Psoas muscle (tissue), 8 donors: ENCODE results near the gene POLL. TPM values are rescaled to one million over a fixed set of nuclear protein-coding genes. Genes with fewer than 3 reads are reported as not detected.

Source experiments
- ATAC-seq, 4 donors: fragments of 200-7000 bp; cut with Tn5 transposase; one replicate each; pipeline ENCODE4 v1.9.1; 2020; ENCODE audit warnings: moderate library complexity in 3 of 4, mild to moderate bottlenecking in 2 of 4
- DNase-seq, 2 donors: peaks; one replicate each; pipeline ENCODE4 v3.0.0-alpha.2; 2020
- H3K27ac ChIP-seq: fragments of 200-600 bp; one replicate; pipeline ENCODE4 v1.8.0; 2022
- H3K27me3 ChIP-seq, 3 donors: fragments of 200-600 bp in 1 of 3; one replicate each; pipeline versions ENCODE4 v1.6.1 to v1.8.0; 2013 to 2022; ENCODE audit warnings: low read length in 2 of 3, mild to moderate bottlenecking in 2 of 3, moderate library complexity in 1 of 3; ENCODE audit not compliant: insufficient read depth in 3 of 3
- H3K36me3 ChIP-seq, 2 donors: fragments of 200-600 bp in 1 of 2; one replicate each; pipeline versions ENCODE4 v1.6.1 to v1.8.0; 2013 to 2022; ENCODE audit warnings: low read depth in 1 of 2, mild to moderate bottlenecking in 1 of 2, moderate library complexity in 1 of 2; ENCODE audit not compliant: insufficient read depth in 1 of 2
- H3K4me1 ChIP-seq: fragments of 200-600 bp; one replicate; pipeline ENCODE4 v1.8.0; 2022
- H3K4me3 ChIP-seq: fragments of 200-600 bp; one replicate; pipeline ENCODE4 v1.8.0; 2022; ENCODE audit warnings: mild to moderate bottlenecking
- H3K9me3 ChIP-seq: fragments of 200-600 bp; one replicate; pipeline ENCODE4 v1.8.0; 2022
- whole genome bisulfite sequencing, 3 donors: extraction: QIAGEN DNeasy Blood & Tissue Kit; methylation state at CpG; one replicate each; pipeline versions ENCODE4 v1.1.6 to v1.1.7; 2013; 5-methylcytosine and 5-hydroxymethylcytosine counted together
- intact Hi-C, 2 donors: fragments of 100-400 bp; cut with DNase I; formaldehyde crosslinking; loops; one replicate each; pipeline versions ENCODE4 v1.11.0 to v1.14.2; 2022
- polyA plus RNA-seq, 3 donors: library from polyadenylated mRNA; stranded (reverse); fragments of 200-250 nt; gene quantifications; one replicate each; pipeline ENCODE4 v1.2.3, GENCODE V29; 2013
- total RNA-seq, 4 donors: library from RNA; stranded (reverse); fragmentation: NEBNext Ultra II Directional in 2 of 4; extraction: Animal tissue kit (Norgen Biotek cat#: 25700) in 2 of 4; gene quantifications; one replicate each; pipeline versions ENCODE4 v1.2.1 to v1.2.4, GENCODE V29; 2021 to 2023
- TF ChIP-seq, protein P1 (sequence below): fragments of 200-600 bp; IDR thresholded peaks from one replicate; pipeline ENCODE4 v1.8.0; 2022; ENCODE audit warnings: antibody characterized with exemption
- donor health status: healthy with polysubstance abuse.
- donor health status: DM: no; HTN: no; CAD: no; lungs with moderate emphysema.
- donor health status: Bipolar disorder and iron deficiency.
- donor health status: healthy.
- donor health status: DM: yes; HTN: yes; CAD: no.
- donor health status: DM: no; HTN: no; CAD: no.
- donor health status: DM: no; HTN: no; CAD: no.
- donor health status: DM: yes; HTN: yes; CAD: no.

POLL gene
- total and polyA plus RNA-seq, 7 donors, result 19.0 to 29.3 (median 21.6) TPM

DNA sequence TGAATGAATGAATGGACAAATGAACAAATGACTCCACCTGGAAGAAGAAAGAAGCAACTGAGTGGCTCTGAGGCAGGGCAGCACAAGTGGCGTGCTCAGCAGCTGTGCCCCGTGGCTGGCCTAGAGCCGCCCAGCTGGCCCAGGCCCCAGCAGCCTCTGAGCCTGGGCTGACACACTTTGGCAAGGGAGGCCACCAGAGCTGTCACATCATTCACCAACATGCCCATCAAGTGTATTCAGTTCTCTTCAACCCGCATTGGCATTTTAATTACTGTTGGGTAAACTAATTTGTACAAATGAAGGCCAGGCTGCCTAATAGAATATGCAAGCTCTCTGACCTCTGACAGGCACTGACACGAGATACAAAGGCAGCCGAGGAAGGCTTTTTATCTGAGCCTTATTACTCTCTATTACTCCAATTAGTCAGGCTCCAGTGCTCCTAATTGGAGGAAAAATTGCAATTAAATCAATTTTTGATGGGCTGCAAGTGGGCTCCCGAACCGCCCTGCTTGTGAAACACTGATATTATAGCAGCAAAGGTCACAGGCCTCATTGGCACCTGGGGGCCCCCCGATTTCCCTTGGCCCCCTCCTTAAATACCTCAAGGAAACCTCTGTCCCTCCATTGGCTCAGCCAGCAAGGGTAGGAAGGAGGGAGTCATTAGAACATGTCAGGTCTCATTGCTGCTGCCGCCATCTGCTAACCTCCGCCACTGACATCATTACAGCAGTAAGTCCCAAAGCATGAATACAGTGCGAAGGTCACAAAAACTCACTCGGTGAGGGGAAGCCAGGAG lies 42.0 kb upstream of the POLL start:
- DNase-seq (peak; percentile 37 to 79), ATAC-seq (peak; percentile 95 to 97 (median 96))
- H3K4me3 ChIP-seq, result no peak overlapping the region
- H3K27ac ChIP-seq, result no peak overlapping the region
- H3K36me3 ChIP-seq, result peaks cover 0 to 3% of the 10 kb centered on the region in 2 donors
- TF ChIP-seq, protein P1, sequence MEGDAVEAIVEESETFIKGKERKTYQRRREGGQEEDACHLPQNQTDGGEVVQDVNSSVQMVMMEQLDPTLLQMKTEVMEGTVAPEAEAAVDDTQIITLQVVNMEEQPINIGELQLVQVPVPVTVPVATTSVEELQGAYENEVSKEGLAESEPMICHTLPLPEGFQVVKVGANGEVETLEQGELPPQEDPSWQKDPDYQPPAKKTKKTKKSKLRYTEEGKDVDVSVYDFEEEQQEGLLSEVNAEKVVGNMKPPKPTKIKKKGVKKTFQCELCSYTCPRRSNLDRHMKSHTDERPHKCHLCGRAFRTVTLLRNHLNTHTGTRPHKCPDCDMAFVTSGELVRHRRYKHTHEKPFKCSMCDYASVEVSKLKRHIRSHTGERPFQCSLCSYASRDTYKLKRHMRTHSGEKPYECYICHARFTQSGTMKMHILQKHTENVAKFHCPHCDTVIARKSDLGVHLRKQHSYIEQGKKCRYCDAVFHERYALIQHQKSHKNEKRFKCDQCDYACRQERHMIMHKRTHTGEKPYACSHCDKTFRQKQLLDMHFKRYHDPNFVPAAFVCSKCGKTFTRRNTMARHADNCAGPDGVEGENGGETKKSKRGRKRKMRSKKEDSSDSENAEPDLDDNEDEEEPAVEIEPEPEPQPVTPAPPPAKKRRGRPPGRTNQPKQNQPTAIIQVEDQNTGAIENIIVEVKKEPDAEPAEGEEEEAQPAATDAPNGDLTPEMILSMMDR, result no peak
- H3K9me3 ChIP-seq, result no peaks in the 10 kb centered on the region
- peaks cover 17% of the 10 kb centered on the region for H3K4me1 ChIP-seq
- WGBS, 3 donors, result 52 to 62% (median 55%) methylated on average over 13 of the region's 13 CpGs
- intact Hi-C loops, result no loop called here
- H3K27me3 ChIP-seq, result no peaks in the 10 kb centered on the region

DNA sequence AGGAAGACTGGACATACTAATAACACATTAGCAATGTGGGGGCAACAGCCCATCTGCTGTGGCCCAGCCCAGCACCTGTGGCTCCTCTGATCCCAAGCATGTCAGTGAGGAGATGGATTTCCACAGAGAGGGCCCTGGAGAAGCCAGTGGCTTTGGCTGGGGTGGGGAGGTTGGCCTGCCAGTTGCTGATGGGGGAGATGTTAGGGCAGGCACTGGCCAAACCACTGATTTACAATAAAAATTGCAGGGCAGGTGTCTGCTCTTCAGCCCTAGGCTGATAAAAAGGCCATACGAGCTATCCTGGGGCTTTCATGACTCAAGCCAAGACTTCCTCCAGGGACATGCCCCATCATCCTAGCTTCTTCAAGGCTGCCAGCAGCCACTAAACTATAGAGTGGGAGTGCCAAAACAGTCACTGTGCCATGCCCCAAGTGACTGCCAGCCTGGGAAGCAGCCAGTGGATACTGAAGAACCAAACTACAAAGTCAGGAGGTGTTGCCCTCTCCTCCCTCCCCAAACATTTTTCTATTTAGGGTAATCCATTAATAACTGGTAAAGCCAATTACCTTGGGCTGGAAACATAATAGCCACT lies 37.9 kb upstream of the POLL start:
- ATAC-seq, result peak; percentile 53 to 85 (median 72)
- H3K27ac ChIP-seq, result peak overlapping the region; percentile 21

DNA sequence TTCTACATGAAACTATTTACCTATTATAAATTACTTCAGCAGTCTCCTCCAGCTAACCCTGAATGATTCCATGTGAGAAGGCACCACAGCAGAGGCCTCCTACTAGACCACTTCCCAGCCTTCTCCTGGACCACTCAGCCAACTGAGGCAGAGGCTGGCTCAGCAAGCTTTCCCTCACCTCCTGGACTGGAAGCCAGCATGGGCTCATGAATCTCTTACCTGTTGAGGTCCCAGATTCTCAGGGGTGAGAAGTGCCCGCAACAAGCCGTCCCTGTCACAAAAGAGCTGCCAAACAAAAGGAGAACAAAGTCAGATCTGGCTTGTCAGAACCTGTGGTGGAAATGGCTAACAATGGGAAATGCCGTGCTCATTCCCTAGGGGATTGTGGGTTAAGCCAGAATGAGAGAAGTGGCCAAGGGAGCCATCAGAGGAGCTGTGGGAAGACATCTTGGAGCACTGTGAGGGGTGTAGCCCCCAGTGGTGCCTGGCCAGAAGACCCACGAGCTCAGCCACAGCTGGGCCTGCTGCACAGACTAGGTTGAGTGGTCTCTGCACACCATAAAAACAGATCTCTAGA lies 36.6 kb upstream of the POLL start:
- DNase-seq, result no peak
- Histone ChIP-seq H3K4me1 (peaks cover 25% of the 10 kb centered on the region), H3K27ac (no peak overlapping the region), H3K9me3 (no peaks in the 10 kb centered on the region), H3K4me3 (no peak overlapping the region), H3K36me3 (peaks cover 0 to 26% of the 10 kb centered on the region in 2 donors), H3K27me3 (no peaks in the 10 kb centered on the region)
- intact Hi-C loops, result no loop called here
- TF ChIP-seq, protein P1, result no peak
- ATAC-seq, result no peak
- 70 to 72% (median 71%) methylated on average over 4 of the region's 4 CpGs for WGBS, 3 donors

More for the DNA sequence above, 37.9 kb upstream of the POLL start:
- no peaks in the 10 kb centered on the region for H3K27me3 ChIP-seq
- H3K9me3 ChIP-seq, result no peaks in the 10 kb centered on the region
- peaks cover 0 to 18% of the 10 kb centered on the region in 2 donors for H3K36me3 ChIP-seq
- no peak for DNase-seq
- H3K4me3 ChIP-seq, result no peak overlapping the region
- peaks cover 25% of the 10 kb centered on the region for H3K4me1 ChIP-seq
- 20 to 36% (median 20%) methylated on average over 1 of the region's 1 CpG for WGBS, 3 donors
- TF ChIP-seq, protein P1, result no peak
- intact Hi-C loops, result no loop called here

DNA sequence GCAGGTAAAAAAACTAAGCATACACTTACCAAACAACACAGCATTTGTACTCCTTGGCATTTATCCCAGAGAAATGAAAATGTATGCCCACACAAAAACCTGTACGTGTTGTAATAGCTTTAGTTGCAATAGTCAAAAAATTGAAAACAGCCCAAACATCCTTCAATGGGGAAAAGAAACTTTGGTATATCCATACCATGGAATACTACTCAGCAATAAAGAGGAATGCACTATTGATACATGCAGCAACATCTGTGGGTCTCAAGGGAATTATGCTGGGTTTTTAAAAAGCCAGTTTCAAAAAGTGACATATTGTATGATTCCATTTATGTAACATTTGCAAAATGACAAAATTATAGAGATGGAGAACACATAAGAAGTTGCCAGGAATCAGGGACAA lies 35.5 kb upstream of the POLL start:
- intact Hi-C loops, result no loop called here
- Histone ChIP-seq H3K4me1 (peaks cover 25% of the 10 kb centered on the region), H3K27me3 (no peaks in the 10 kb centered on the region), H3K4me3 (no peak overlapping the region), H3K27ac (no peak overlapping the region), H3K36me3 (peaks cover 0 to 29% of the 10 kb centered on the region in 2 donors), H3K9me3 (no peaks in the 10 kb centered on the region)
- ATAC-seq (no peak), DNase-seq (no peak)
- 83 to 95% (median 86%) methylated on average over 1 of the region's 1 CpG for WGBS, 3 donors
- TF ChIP-seq, protein P1, result no peak
